ENCODE data around the gene PPM1F.
"Not testable (repeated sequence)": the region's sequence is repeated elsewhere in the genome, so short reads cannot be mapped to it uniquely, and the experiment has no call there.

The PPM1F gene

GRCh38 chr22:21919526-21920307 lies 32.9 kb downstream of the PPM1F start:
- no peak for DNase-seq (ENCODE audit: low read depth)

DNA sequence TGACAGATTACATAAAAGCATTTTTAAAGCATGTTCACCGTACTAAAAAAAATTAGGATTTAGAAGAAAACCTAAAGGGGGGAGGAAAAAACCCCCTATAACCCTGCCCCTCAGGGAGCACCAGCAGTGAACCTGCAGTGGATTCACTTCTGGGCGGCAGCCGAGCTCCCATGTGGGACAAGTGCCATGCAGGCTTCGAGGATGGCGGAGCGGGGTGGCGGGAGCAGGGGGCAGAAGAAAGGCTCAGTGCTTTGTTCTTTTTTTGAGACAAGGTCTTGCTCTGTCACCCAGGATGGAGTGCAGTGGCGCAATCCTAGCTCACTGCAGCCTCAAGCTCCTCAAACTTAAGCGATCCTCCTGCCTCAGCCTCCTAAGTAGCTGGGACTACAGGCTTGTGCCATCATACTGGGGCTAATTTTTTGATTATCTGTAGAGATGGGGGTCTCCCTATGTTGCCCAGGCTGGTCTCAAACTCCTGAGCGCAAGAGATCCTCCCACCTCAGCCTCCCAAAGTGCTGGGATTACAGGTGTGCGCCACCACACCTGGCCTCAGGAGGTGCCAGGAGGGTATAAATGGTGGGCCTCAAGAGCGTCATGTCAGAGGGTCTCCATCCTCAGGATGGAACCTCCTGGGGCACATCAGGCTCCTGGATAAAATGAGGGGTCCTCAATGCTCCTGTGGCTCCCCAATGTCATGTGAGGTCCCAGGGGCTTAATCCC lies 34.0 kb downstream of the PPM1F start:
- no peak for DNase-seq (ENCODE audit: low read depth)

GRCh38 chr22:21917959-21918261 lies 34.7 kb downstream of the PPM1F start:
- no peak for DNase-seq (ENCODE audit: low read depth)

DNA sequence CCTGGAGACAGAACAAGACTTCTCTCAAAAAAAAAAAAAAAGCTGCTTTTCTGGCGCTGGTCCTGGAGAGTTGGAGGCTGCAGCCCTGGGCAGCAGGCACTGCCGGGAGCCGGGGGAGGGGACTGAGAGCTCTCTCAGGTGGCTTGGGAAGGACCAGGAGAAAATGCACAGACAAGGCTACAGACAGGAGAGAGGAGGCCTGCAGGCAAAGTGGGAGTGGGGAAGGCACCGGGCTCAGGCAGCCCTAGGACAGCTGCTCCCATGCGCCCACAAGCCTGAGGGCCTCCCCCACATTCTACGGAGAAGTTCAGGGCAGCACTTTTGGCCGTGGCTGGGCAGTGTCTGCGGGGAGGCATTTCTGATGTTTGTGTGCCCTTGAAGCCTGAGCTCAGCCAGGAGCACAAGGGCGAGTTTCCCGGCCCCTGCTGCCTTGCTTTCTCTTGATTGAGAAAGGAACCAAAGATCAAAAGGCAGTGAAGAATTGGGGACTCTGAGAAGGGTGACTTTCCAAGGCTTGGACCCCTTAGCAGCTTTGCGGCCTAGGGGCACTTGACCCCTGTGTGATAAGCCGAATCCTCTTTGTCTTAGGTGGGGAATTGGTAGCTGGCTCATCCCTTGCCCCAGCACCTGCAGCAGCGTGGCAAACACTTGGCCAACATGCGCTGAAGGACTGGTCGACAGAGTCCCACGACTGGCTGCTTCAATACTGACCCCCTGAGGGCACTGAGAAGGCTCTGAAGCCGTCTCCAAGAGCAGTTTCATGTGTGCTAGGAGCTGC lies 35.3 kb downstream of the PPM1F start:
- no peak for DNase-seq (ENCODE audit: low read depth)

DNA sequence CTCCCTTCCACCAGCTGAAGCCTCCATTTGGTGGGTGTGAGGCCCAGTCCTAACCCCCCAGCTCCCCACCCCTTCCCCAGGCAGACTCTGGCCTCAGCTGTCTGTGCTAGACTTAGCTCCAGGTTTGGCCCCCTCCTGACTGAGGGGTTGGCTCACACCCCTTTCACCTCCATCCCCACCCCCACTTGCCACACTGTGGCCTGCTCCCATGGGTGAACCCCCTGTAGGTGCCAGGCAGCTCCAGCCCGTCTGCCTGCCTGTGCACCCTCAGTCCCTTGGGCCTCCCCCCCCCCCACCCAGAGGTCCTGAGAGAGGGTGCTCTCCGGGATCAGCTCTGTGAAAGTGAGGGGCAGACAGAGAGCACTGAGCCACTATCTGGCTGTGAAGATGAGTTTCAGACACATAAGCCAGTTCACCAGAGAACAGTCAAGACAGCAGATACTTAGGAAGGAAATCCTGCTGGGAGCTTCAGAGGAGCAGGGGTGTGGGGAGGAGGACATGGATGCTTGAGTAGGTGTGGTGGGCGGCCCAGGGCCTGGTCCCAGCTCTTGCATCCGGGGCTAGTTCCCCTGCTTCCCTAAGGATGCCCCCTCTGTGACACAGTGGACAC lies 36.2 kb downstream of the PPM1F start:
- DNase-seq (ENCODE audit: low read depth) = no peak

DNA sequence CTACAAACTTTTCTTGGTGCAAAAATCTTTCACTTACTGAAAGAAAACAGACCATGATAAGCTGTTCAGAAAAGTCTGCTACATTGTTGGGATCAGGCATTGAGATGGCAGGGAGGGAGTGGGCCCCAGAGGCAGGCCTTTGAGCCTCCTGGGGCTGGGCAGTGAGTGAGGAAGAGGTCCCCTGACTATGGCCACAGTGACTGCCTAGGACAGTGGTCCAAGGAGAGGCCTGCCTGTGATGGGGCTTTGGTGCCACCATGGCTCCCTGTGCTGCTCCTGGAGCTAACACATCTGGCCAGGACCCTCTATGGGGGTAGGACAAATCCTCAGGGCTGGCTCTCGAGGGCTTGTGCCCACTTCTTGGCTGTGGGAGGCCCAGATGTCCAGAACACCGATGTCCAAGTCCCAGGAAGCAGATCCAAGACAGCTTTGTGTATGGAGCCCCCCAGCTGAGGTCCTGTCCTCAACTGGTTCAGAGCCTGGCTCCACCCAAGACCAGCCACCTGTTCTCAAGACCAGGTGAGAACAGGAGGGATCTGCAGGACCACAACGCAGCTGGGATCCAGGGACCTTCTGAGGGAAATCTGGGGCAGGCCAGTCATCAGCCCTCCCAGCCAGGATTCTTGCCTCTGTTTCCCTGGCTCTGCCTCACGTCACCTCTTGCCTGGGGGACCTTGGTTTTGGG lies 36.9 kb downstream of the PPM1F start:
- no peak for DNase-seq (ENCODE audit: low read depth)

GRCh38 chr22:21914033-21914642 lies 38.5 kb downstream of the PPM1F start:
- DNase-seq (ENCODE audit: low read depth) = not testable (repeated sequence)

- DNase-seq (ENCODE audit: low read depth) = not testable (repeated sequence)
Observed at GRCh38 chr22:21910367-21910766, 42.3 kb downstream of the PPM1F start.

DNA sequence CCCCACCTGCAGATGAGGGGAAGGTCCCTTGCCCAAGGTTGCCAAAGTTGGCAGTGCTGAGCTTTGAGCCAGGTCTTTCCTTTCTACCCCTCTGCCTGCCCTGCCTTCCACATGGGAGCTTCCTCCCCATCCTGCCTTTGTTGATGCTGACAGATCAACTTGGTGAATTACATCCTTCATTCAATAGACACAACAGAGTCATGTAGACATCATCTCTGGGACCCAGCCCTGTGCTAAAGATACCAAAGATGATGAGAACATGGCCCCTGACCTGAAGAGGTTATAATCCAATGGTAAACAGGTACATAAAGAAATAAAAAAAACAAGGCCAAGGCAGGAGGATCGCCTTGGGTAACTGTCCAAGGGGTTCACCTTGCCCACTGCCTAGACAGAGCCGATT lies 42.8 kb downstream of the PPM1F start:
- DNase-seq (ENCODE audit: low read depth) = no peak

DNA sequence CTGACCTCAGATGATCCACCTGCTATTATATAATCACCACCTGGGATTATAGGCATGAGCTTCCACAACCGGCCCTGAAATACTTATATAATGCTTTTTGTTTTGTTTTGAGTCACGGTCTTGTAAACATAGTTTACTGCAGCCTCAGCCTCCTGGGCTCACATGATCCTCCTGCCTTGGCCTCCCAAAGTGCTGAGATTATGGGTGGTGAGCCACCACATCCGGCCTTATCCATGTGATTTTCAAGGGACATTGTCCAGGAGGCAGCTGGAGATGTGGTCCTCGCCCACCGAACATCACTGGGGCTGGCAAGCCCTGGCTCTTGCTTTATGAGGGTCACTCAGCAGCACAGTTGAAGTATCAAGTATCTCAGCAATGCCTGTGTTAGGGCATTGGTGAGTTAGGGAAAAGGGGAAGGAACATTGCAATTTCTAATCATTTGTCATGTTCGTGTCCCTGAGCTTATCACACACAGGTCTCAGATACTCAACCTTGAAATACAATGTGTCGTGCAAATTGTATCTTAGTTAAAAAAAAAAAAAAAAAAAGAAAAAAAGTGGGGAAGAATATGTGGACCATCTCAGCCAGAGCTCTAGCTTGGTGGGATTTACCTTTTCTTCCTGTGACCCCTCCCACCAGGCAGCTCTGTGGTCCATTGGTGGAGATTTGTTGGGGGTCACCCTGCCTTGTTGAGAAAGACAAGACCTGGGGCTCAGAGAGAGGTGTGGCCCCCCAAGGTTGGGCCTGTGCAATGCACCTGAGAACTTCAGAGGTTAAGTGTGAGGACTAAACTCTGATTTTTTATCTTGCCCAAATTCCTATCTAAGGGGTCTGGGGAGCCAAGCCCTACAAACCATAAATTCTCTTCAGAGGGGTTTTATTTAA lies 44.8 kb downstream of the PPM1F start:
- no peak for DNase-seq (ENCODE audit: low read depth)

DNA sequence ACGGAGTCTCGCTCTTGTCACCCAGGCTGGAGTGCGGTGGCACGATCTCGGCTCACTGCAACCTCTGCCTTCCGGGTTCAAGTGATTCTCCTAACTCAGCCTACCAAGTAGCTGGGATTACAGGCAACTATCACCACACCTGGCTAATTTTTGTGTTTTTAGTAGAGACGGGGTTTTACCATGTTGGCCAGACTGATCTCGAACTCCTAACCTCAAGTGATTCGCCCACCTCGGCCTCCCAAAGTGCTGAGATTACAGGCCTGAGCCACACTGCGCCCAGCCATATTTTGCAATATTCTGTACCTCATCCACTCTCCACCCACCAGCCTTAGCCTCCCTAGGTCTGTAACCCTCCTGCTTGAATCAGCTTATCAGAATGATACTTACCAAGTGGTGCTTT lies 47.4 kb downstream of the PPM1F start:
- DNase-seq (ENCODE audit: low read depth) = not testable (repeated sequence)

DNA sequence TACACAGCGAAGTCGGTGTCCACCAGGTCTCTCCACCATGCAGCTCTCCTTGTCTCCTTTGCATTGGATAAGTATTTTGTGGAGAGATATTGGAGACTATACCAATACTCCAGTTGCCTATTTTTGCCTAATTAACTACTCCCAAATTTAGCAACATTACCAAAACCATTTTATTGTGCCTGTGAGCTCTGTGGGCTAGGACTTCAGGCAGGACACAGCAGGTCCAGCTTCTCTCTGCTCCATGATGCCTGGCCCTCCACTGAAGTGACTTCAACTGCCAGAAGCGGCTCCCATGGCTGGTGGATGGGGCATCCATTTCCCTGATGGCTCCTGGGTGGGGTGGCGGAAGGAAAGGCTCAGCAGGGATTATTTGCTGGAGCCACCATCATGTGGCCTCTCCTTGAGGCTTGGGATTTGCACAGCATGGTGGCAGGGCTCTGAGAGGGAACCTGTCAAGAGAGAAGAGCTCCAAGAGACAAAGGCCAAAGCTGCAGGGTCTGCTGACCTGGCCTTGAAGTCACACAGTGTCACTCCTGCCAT lies 48.3 kb downstream of the PPM1F start:
- DNase-seq (ENCODE audit: low read depth) = no peak

- DNase-seq (ENCODE audit: low read depth) = no peak
Observed at GRCh38 chr22:21903283-21903682, 49.4 kb downstream of the PPM1F start.

GRCh38 chr22:21902296-21903087 lies 50.2 kb downstream of the PPM1F start:
- DNase-seq (ENCODE audit: low read depth) = no peak

DNA sequence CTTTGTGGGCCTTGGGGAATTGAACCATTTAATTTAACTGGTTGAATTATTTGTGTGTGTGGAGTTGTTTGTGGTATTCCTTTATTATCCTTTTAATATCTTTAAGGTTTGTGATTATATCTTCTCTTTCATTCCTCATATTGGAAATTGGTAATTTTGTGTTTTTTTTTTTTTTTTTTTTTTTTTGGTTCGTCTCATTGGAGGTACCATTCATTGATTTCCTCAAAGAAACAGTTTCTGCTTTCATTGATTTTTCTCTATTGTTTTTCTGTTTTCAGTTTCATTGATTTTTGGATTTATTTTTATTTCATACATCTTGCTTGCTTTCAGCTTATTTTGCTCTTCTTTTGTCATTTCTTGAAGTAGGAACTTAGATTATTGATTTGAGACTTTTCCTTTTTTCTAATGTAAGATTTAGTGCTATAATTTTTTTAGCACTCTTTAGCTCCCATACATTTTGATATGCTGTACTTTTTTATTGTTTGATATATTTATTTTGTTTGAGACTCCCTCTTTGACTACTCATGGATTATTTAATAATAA lies 54.2 kb downstream of the PPM1F start:
- no peak for DNase-seq (ENCODE audit: low read depth)

- DNase-seq (ENCODE audit: low read depth) = no peak
Observed at GRCh38 chr22:21896951-21897513, 55.6 kb downstream of the PPM1F start.

DNA sequence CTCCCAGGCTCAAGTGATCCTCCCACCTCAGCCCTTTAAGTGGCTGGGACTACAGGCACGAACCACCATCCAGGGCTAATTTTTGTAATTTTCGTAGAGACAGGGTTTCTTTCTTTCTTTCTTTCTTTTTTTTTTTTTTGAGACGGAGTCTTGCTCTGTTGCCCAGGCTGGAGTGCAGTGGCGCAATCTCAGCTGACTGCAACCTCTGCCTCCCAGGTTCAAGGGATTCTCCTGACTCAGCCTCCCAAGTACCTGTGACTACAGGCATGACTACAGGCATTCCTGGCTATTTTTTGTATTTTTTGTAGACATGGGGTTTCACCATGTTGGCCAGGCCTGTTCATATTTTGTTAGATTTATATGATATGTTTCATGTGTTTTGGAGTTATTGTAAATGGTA lies 56.4 kb downstream of the PPM1F start:
- not testable (repeated sequence) for DNase-seq (ENCODE audit: low read depth)

DNA sequence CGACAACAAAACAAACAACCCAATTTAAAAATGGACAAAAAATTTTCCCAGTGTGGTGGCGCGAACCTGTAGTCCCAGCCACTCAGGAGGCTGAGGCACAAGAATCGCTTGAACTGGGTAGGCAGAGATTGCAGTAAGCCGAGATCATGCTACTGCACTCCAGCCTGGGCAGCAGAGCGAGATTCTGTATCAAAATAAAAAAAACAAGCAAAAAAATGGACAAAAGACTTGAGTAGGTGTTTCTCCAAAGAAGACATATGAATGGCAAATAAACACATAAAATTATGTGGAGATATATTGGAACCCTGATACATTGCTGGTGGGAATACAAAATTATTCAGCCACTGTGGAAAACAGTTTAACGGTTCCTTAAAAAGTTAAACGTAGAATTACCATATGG lies 57.8 kb downstream of the PPM1F start:
- no peak for DNase-seq (ENCODE audit: low read depth)

All from stimulated activated CD8-positive, alpha-beta memory T cell treated with anti-CD3 and anti-CD28 coated beads, Interleukin-15, amount 100 ng/mL, for 1 hour (primary cell).